Nephron (organoid): ENCODE data around the gene KCTD7.

Experiments used
- H3K27ac Mint-ChIP-seq, 3 experiments: 2 replicates each; pipeline ENCODE4 v1.8.0; 2020; ENCODE audit warnings: mixed read lengths in 3 of 3, mild to moderate bottlenecking in 2 of 3, moderate library complexity in 1 of 3
- H3K27me3 Mint-ChIP-seq: 2 replicates; pipeline ENCODE4 v1.8.0; 2021; ENCODE audit warnings: low read depth, mild to moderate bottlenecking, moderate library complexity, mixed read lengths
- H3K36me3 Mint-ChIP-seq: 2 replicates; pipeline ENCODE4 v1.8.0; 2020; ENCODE audit warnings: low read depth, mixed read lengths
- H3K4me1 Mint-ChIP-seq: 2 replicates; pipeline ENCODE4 v1.8.0; 2020; ENCODE audit warnings: mixed read lengths
- H3K4me3 Mint-ChIP-seq, 3 experiments: 2 replicates each; pipeline ENCODE4 v1.8.0; 2020; ENCODE audit warnings: mild to moderate bottlenecking in 3 of 3, mixed read lengths in 3 of 3, moderate library complexity in 2 of 3
- H3K9me3 Mint-ChIP-seq: 2 replicates; pipeline ENCODE4 v1.8.0; 2020; ENCODE audit warnings: mixed read lengths
- CTCF ChIP-seq, 3 experiments: fragments of 200-600 bp; sonication (generic); IDR thresholded peaks; one replicate each; pipeline ENCODE4 v1.5.0; 2021; ENCODE audit warnings: antibody characterized with exemption in 3 of 3; ENCODE audit not compliant: unreplicated experiment in 3 of 3

The KCTD7 gene

GRCh38 chr7:66638309-66639099 lies 9.8 kb downstream of the KCTD7 start:
- H3K36me3 Mint-ChIP-seq, result peaks cover 37% of the 10 kb centered on the region
- no peak overlapping the region for H3K27ac Mint-ChIP-seq
- peaks cover 4% of the 10 kb centered on the region for H3K27me3 Mint-ChIP-seq
- no peaks in the 10 kb centered on the region for H3K4me1 Mint-ChIP-seq
- no peak overlapping the region for H3K4me3 Mint-ChIP-seq
- H3K9me3 Mint-ChIP-seq, result no peaks in the 10 kb centered on the region
- TF ChIP-seq CTCF (IDR thresholded peaks at IDR 0.05; ENCODE audit: unreplicated experiment in 3 of 3), result no peak

GRCh38 chr7:66639773-66640172 lies 11.1 kb downstream of the KCTD7 start:
- no peaks in the 10 kb centered on the region for H3K27me3 Mint-ChIP-seq
- H3K27ac Mint-ChIP-seq, result no peak overlapping the region
- H3K9me3 Mint-ChIP-seq, result no peaks in the 10 kb centered on the region
- no peak for TF ChIP-seq CTCF (IDR thresholded peaks at IDR 0.05; ENCODE audit: unreplicated experiment in 3 of 3)
- no peak overlapping the region for H3K4me3 Mint-ChIP-seq
- peaks cover 39% of the 10 kb centered on the region for H3K36me3 Mint-ChIP-seq
- no peaks in the 10 kb centered on the region for H3K4me1 Mint-ChIP-seq

GRCh38 chr7:66640802-66641525 lies 12.3 kb downstream of the KCTD7 start:
- no peak overlapping the region for H3K4me3 Mint-ChIP-seq
- H3K9me3 Mint-ChIP-seq, result no peaks in the 10 kb centered on the region
- H3K27me3 Mint-ChIP-seq, result no peaks in the 10 kb centered on the region
- no peaks in the 10 kb centered on the region for H3K4me1 Mint-ChIP-seq
- no peak overlapping the region for H3K27ac Mint-ChIP-seq
- H3K36me3 Mint-ChIP-seq, result peaks cover 39% of the 10 kb centered on the region
- no peak for TF ChIP-seq CTCF (IDR thresholded peaks at IDR 0.05; ENCODE audit: unreplicated experiment in 3 of 3)

GRCh38 chr7:66641526-66641871 lies 12.8 kb downstream of the KCTD7 start:
- Mint-ChIP-seq H3K9me3 (no peaks in the 10 kb centered on the region), H3K4me3 (no peak overlapping the region), H3K27me3 (no peaks in the 10 kb centered on the region), H3K36me3 (peaks cover 42% of the 10 kb centered on the region), H3K4me1 (no peaks in the 10 kb centered on the region), H3K27ac (no peak overlapping the region)
- no peak for TF ChIP-seq CTCF (IDR thresholded peaks at IDR 0.05; ENCODE audit: unreplicated experiment in 3 of 3)

- Mint-ChIP-seq H3K36me3 (peaks cover 47% of the 10 kb centered on the region), H3K27ac (no peak overlapping the region), H3K4me1 (no peaks in the 10 kb centered on the region), H3K27me3 (no peaks in the 10 kb centered on the region), H3K4me3 (no peak overlapping the region), H3K9me3 (no peaks in the 10 kb centered on the region)
- no peak for TF ChIP-seq CTCF (IDR thresholded peaks at IDR 0.05; ENCODE audit: unreplicated experiment in 3 of 3)
Measured at GRCh38 chr7:66642186-66642585, 13.5 kb downstream of the KCTD7 start.
